ACC112 (cell line): ENCODE measurements around the gene FBXO48.

Source experiments
- H2AFZ ChIP-seq: fragments of 200-600 bp; sonication (generic); one replicate; pipeline ENCODE4 v1.6.0; 2017; ENCODE audit warnings: antibody characterized with exemption, low read length; ENCODE audit not compliant: unreplicated experiment
- H3K27ac ChIP-seq: fragments of 200-600 bp; sonication (generic); 2 replicates; pipeline ENCODE4 v1.5.1; 2014; ENCODE audit warnings: low read depth, mild to moderate bottlenecking, antibody characterized with exemption, low read length, moderate library complexity
- H3K27me3 ChIP-seq: fragments of 200-600 bp; sonication (generic); 2 replicates; pipeline ENCODE4 v1.6.1; 2014; ENCODE audit warnings: mild to moderate bottlenecking, antibody characterized with exemption, low read length, moderate library complexity, mixed read lengths; ENCODE audit not compliant: insufficient read depth
- H3K36me3 ChIP-seq: fragments of 200-600 bp; sonication (generic); 2 replicates; pipeline ENCODE4 v1.6.1; 2016; ENCODE audit warnings: mild to moderate bottlenecking, antibody characterized with exemption, low read length, moderate library complexity, mixed read lengths; ENCODE audit not compliant: insufficient read depth
- H3K4me1 ChIP-seq: fragments of 200-600 bp; sonication (generic); one replicate; pipeline ENCODE4 v1.6.1; 2016; ENCODE audit warnings: low read length, mixed read lengths; ENCODE audit not compliant: insufficient read depth, unreplicated experiment, control insufficient read depth
- H3K4me3 ChIP-seq: fragments of 200-600 bp; sonication (generic); 2 replicates; pipeline ENCODE4 v1.5.1; 2014; ENCODE audit warnings: mild to moderate bottlenecking, low read depth, low read length
- H3K79me2 ChIP-seq: fragments of 200-600 bp; sonication (generic); one replicate; pipeline ENCODE4 v1.6.0; 2016; ENCODE audit warnings: low read length; ENCODE audit not compliant: control insufficient read depth, unreplicated experiment, insufficient read depth

FBXO48 gene

GRCh38 chr2:68435615-68436014 is 31.5 kb downstream of the FBXO48 start:
- Histone ChIP-seq H3K27me3 (no peaks in the 10 kb centered on the region), H2AFZ (no peak overlapping the region), H3K27ac (no peak overlapping the region), H3K79me2 (no peaks in the 10 kb centered on the region), H3K4me1 (peaks cover 6% of the 10 kb centered on the region), H3K36me3 (no peaks in the 10 kb centered on the region), H3K4me3 (no peak overlapping the region)

DNA sequence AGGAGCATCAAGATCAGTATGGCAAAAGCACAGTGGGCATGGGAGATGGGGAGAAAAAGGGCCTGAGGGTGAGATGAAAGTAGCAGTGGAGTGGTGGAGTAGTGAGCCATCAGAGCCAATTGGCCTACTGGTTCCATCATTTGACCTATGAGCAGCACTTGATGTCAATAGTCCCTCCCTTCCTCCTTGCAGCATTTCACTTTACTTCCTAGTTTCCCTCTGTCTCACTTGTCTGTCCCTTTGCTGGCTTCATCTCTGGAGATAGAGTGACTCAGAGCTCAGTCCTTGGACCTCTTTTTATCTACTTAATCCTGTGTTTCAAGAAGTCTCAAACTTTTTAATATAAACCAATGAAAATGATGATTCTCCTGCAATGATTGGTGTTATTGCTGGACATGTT is 32.1 kb downstream of the FBXO48 start:
- Histone ChIP-seq H3K27ac (no peak overlapping the region), H2AFZ (no peak overlapping the region), H3K4me3 (no peak overlapping the region), H3K79me2 (no peaks in the 10 kb centered on the region), H3K27me3 (no peaks in the 10 kb centered on the region), H3K4me1 (peaks cover 6% of the 10 kb centered on the region), H3K36me3 (no peaks in the 10 kb centered on the region)

DNA sequence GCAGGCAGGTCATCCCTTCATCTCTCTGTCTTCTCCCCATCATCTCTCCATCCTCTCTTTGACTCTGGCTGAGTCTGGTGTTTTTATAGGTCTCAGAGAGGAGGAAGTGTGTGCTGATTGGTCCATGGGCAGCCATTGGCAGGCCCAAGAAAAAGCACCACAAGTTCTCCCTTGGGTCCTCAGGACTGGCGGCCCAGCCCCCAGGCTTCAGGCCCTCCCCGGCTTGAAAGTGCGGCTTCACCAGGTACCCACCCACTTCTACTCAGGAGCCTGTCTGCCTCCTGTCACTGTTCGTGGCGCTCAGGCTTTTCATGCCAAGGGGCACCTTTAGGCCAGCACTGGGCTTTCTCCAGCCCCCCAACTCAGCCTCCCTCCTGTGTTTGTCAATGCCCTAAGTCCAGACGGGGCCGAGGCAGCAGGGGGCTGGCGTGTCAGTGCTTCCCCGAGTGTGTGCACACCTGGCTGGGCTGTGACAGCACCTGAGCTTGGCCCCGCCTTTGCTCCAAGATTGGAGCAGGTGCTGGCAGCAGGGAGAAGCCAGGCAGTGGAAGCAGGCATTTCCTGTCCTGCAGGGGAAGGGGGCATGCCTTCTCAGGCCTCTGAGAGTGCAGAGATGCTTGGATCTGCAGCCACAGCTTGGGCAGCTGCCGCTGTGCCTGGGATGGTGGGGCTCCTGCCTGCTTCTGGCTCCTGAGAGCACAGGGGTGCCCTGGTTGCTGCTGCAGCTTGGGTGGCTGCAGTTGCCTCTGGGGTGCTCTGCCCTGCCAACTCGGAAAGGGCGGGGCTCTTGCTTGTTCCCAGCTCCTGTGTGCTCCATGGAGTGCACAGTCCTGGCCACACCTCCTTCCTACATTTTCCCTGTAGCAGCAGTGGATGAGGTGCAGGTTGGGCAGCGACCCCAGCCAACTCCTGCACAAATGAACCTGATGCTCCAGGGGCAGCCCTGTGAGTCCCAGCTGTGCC is 34.1 kb downstream of the FBXO48 start:
- Histone ChIP-seq H2AFZ (no peak overlapping the region), H3K27me3 (no peaks in the 10 kb centered on the region), H3K4me3 (no peak overlapping the region), H3K36me3 (no peaks in the 10 kb centered on the region), H3K4me1 (peaks cover 6% of the 10 kb centered on the region), H3K27ac (no peak overlapping the region), H3K79me2 (no peaks in the 10 kb centered on the region)

GRCh38 chr2:68431316-68431972 is 35.6 kb downstream of the FBXO48 start:
- H3K27ac ChIP-seq: no peak overlapping the region
- no peak overlapping the region for H2AFZ ChIP-seq
- H3K4me1 ChIP-seq: peaks cover 6% of the 10 kb centered on the region
- no peaks in the 10 kb centered on the region for H3K27me3 ChIP-seq
- H3K36me3 ChIP-seq: no peaks in the 10 kb centered on the region
- no peaks in the 10 kb centered on the region for H3K79me2 ChIP-seq
- H3K4me3 ChIP-seq: no peak overlapping the region

DNA sequence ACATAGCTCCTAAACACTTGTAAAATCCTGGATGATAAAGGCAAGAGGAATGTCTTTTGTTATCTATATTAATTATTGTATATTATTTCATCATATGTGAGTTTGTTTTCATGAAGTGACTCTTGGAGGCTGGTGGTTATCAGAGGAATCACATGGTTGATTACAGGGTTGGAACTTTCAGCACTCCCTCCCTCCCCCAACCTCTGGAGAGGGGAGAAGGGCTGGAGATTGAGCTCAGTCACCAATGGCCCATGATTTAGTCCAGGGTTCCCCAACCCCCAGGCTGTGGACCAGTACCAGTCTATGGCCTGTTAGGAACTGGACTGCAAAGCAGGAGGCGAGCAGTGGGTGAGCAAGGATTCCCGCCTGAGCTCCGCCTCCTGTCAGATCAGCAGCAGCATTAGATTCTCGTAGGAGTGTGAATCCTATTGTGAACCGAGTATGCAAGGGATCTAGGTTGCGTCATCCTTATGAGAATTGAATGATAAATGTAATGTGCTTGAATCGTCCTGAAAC is 37.7 kb downstream of the FBXO48 start:
- no peaks in the 10 kb centered on the region for H3K36me3 ChIP-seq
- H2AFZ ChIP-seq: no peak overlapping the region
- no peaks in the 10 kb centered on the region for H3K79me2 ChIP-seq
- H3K27ac ChIP-seq: no peak overlapping the region
- H3K27me3 ChIP-seq: peaks cover 12% of the 10 kb centered on the region; the same call in 1 of the 2 replicates
- no peak overlapping the region for H3K4me3 ChIP-seq
- no peaks in the 10 kb centered on the region for H3K4me1 ChIP-seq

DNA sequence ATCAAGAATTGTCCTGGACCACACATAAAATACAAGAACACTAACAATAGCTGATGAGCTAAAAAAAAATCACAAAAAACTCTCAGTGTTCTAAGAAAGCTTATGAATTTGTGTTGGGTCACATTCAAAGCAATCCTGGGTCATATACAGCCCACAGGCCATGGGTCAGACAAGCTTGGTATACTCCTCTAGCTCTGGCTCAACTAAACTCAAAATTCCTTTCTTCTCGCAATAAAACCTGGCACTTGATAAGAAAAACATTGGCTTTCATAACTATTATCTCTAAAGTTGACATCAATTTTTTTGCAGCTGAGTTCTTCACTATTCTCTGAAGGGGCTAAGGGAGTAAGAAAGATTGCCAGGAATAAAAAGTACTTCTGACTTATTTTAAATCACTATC is 38.3 kb downstream of the FBXO48 start:
- Histone ChIP-seq H3K27ac (no peak overlapping the region), H3K79me2 (no peaks in the 10 kb centered on the region), H3K27me3 (peaks cover 15% of the 10 kb centered on the region; the same call in 1 of the 2 replicates), H3K36me3 (no peaks in the 10 kb centered on the region), H3K4me3 (no peak overlapping the region), H3K4me1 (no peaks in the 10 kb centered on the region), H2AFZ (no peak overlapping the region)

GRCh38 chr2:68428126-68428525 is 39.0 kb downstream of the FBXO48 start:
- Histone ChIP-seq H3K36me3 (no peaks in the 10 kb centered on the region), H3K4me3 (no peak overlapping the region), H3K4me1 (no peaks in the 10 kb centered on the region), H3K27ac (no peak overlapping the region), H2AFZ (no peak overlapping the region), H3K27me3 (peaks cover 20% of the 10 kb centered on the region; the same call in 1 of the 2 replicates), H3K79me2 (no peaks in the 10 kb centered on the region)

DNA sequence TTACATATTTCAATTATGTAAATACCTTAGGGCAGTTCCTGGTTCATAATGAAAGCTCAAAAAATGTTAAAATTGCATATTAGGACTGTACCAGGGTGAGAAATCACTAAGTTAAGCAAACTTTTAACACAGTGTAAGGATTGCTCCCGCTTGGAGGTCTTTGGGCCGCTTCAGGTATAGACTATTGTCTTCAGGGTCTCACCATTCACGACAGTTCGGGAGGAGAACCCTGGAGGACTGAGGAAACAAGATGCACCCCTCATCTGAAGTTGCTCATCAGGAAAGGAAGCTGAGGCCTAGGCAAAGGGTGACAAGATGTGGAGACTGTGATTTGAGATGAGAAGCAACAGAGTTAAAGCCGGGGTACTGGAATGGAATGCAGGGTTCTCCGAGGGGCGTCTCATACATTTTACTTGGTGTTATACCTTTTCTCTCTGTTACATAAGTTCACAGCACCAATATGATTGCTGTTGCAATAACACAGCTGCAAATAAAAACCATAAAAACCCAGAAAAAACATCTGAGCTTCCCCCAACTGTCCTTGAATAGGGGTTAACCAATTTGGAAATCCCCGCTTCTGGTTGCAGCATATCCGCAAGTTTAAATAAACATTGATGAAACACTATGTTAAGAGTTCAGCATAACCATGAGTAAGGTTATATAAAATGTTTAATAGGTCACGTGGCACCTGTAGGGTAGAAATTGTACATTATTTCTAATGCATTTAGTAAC is 40.1 kb downstream of the FBXO48 start:
- Histone ChIP-seq H3K27me3 (peaks cover 21% of the 10 kb centered on the region), H3K27ac (no peak overlapping the region), H3K4me3 (no peak overlapping the region), H2AFZ (no peak overlapping the region), H3K4me1 (no peaks in the 10 kb centered on the region), H3K79me2 (no peaks in the 10 kb centered on the region), H3K36me3 (no peaks in the 10 kb centered on the region)

- Histone ChIP-seq H3K27me3 (peaks cover 27% of the 10 kb centered on the region), H3K79me2 (no peaks in the 10 kb centered on the region), H3K4me1 (no peaks in the 10 kb centered on the region), H3K27ac (no peak overlapping the region), H3K4me3 (no peak overlapping the region), H2AFZ (no peak overlapping the region), H3K36me3 (no peaks in the 10 kb centered on the region)
Observed at GRCh38 chr2:68426446-68426845, 40.6 kb downstream of the FBXO48 start.

DNA sequence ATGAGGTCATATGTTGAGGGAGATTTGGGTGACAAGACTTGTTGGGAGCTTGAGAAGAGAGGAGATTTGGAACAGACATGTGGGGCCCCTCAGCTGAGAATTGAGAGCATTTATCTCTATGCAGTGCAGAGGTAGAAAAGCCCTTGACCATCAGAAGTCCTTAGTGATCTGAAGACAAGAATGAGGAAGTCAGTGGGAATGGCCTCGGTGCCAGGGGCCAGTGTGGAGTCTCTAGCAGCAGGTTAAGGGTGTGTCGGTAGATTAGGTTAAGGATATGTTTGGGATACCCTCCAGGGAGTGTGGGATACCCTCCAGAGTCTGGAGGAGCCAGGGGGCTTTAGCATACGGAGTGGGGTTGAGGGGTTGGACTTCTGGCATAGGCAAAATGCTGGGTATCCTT is 41.6 kb downstream of the FBXO48 start:
- no peaks in the 10 kb centered on the region for H3K4me1 ChIP-seq
- H3K27ac ChIP-seq: no peak overlapping the region
- H3K36me3 ChIP-seq: no peaks in the 10 kb centered on the region
- no peak overlapping the region for H3K4me3 ChIP-seq
- peaks cover 36% of the 10 kb centered on the region for H3K27me3 ChIP-seq
- no peak overlapping the region for H2AFZ ChIP-seq
- H3K79me2 ChIP-seq: no peaks in the 10 kb centered on the region
